Myocyte (in vitro differentiated cells): Measurements from ENCODE around the gene CARD8. TPM values are rescaled to one million over a fixed set of nuclear protein-coding genes. Genes with fewer than 3 reads are reported as not detected.
"Not testable (repeated sequence)": the region's sequence is repeated elsewhere in the genome, so short reads cannot be mapped to it uniquely, and the experiment has no call there.

Source experiments
- DNase-seq: peaks from one replicate; pipeline ENCODE4 v3.0.0-alpha.2; 2012; ENCODE audit warnings: low read depth
- polyA plus RNA-seq: library from polyadenylated mRNA; unstranded; fragments of >200 nt; gene quantifications from one replicate; pipeline ENCODE4 v1.2.1, GENCODE V29; 2012; ENCODE audit warnings: missing spikeins
- total RNA-seq: library from RNA; depleted of rRNA; stranded (reverse); fragments of >200 nt; gene quantifications from 2 replicates; pipeline ENCODE4 v1.2.3, GENCODE V29; 2014

Gene CARD8, protein sequence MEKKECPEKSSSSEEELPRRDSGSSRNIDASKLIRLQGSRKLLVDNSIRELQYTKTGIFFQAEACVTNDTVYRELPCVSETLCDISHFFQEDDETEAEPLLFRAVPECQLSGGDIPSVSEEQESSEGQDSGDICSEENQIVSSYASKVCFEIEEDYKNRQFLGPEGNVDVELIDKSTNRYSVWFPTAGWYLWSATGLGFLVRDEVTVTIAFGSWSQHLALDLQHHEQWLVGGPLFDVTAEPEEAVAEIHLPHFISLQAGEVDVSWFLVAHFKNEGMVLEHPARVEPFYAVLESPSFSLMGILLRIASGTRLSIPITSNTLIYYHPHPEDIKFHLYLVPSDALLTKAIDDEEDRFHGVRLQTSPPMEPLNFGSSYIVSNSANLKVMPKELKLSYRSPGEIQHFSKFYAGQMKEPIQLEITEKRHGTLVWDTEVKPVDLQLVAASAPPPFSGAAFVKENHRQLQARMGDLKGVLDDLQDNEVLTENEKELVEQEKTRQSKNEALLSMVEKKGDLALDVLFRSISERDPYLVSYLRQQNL
- 20.7 and 23.0 TPM in 2 replicates for total RNA-seq
- polyA plus RNA-seq = 13.4 TPM

GRCh38 chr19:48255376-48256303, at the start of gene CARD8:
TSS of gene CARD8 (minus strand) at chr19:48255912. CDS start at chr19:48241020, 14,892 bp downstream.
- peak; percentile 91 for DNase-seq

DNA sequence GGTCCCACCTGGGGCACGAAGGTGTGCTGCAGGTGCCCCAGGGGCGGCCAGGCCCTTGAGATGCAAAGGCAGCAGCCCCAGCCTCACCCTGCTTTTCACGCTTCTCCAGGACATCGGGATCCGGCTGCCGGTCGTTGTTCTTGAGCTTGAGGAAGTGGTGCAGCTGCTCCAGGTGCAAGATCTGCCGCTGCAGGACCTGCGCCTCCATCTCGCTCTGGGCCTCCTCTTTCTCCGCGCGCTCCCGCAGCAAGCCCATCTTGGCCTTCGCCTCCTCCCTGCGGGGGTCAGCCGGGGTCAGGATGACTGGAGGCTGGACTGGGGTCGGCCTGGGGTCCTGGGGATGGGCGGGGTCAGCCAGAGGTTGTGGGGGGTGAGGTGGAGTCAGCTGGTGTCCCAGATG, 48.2 kb upstream of the CARD8 start:
- no peak for DNase-seq

- no peak for DNase-seq
Measured at GRCh38 chr19:48303367-48303766, 47.7 kb upstream of the CARD8 start.

GRCh38 chr19:48302600-48302959, 46.9 kb upstream of the CARD8 start:
- DNase-seq = no peak

DNA sequence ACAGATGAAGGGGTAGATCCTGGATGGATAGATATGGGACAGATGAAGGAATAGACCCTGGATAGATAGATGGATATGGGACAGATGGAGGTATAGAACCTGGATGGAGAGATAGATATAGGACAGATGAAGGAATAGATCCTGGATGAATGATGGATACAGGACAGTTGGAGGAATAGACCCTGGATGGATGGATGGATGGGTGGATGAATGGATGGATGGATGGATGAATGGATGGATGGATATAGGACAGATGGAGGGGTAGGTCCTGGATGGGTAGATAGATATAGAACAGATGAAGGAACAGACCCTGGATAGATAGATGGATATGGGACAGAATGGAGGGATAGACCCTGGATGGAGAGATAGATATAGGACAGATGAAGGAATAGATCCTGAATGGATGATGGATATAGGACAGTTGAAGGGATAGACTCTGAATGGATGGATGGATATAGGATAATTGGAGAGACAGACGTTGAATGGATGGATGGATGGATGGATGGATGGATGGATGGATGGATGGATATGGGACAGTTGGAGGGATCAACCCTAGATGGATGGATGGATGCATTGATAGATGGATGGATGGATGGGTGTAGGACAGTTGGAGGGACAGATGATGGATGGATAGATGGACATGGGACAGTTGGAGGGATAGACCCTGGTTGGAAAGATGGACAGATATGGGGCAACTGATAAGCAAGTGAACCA, 46.3 kb upstream of the CARD8 start:
- DNase-seq = no peak

GRCh38 chr19:48297975-48298374, 42.3 kb upstream of the CARD8 start:
- no peak for DNase-seq

- DNase-seq = no peak
Measured at GRCh38 chr19:48296963-48297734, 41.4 kb upstream of the CARD8 start.

- no peak for DNase-seq
Measured at GRCh38 chr19:48295458-48295857, 39.7 kb upstream of the CARD8 start.

- peak; percentile 18 for DNase-seq
Measured at GRCh38 chr19:48292798-48293197, 37.1 kb upstream of the CARD8 start.

DNA sequence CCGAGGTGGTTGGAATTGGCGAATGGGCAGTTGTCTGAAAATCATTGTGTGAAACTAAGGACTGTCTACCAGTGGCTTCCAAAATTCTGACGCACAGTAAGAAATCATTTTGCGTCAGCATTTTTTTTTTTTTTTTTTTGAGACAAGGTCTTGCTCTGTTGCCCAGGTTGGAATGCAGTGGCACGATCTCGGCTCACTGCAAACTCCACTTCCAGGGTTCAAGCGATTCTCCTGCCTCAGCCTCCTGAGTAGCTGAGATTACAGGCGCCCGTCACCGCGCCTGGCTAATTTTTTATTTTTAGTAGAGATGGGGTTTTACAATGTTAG, 35.7 kb upstream of the CARD8 start:
- DNase-seq = not testable (repeated sequence)

DNA sequence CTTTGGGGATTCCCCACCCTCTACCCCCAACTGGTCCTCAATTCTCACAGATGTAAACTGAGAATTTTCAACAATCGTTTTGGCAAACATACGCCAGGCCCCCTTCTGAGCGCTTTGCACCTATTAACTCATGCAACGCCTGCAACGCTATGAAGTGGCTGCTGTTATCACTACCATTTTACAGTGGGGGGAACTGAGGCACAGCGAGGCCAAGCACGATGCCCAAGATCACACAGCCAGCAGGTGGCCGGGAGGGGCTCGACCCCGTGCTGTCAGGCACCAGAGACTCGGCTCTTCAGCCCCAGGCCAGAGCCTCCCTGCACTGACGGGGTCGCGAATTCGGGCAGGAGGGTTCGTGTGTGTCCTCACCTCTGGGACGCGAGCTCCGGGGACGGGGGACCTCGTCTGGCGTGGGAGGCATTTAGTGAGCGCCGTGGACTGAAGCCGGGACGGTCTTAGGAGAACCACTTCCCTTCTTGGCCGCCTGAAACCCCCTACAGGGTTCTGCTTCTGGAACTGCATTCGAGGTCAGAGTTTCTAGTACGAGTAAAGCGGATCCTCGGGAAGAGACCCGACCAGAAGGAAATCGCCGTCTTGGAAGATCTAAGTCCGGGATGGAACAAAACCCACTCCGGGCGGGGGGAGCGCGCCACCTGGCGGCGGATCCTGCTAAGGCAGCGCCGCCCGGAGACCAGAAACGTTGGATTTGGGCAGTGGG, 35.2 kb upstream of the CARD8 start:
- DNase-seq = peak; percentile 79

GRCh38 chr19:48290401-48290770, 34.7 kb upstream of the CARD8 start:
- no peak for DNase-seq

GRCh38 chr19:48287748-48288147, 32.0 kb upstream of the CARD8 start:
- no peak for DNase-seq

- no peak for DNase-seq
Measured at GRCh38 chr19:48284896-48285295, 29.2 kb upstream of the CARD8 start.

GRCh38 chr19:48283908-48284307, 28.2 kb upstream of the CARD8 start:
- peak; percentile 13 for DNase-seq

DNA sequence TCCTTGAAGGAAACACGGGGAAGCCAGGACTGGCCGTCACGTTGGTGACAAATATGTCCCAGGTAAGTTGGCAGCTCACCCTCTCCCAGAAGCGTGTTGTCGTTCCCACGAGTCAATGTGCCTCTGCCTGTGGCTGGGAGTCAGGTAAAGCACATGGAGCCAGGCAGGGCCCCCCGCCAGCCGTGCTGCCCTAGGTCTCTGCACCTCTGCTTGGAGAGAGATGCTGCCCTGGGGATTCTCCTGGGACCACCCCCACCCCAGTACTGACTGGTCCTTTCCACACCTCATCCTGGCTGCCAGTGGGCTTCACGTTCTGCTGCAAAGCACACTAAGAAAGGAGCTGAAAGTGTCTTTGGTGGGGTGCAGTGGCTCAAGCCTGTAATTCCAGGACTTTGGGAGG, 24.0 kb upstream of the CARD8 start:
- DNase-seq = no peak

GRCh38 chr19:48274938-48275337, 19.2 kb upstream of the CARD8 start:
- no peak for DNase-seq

GRCh38 chr19:48274173-48274572, 18.5 kb upstream of the CARD8 start:
- no peak for DNase-seq

DNA sequence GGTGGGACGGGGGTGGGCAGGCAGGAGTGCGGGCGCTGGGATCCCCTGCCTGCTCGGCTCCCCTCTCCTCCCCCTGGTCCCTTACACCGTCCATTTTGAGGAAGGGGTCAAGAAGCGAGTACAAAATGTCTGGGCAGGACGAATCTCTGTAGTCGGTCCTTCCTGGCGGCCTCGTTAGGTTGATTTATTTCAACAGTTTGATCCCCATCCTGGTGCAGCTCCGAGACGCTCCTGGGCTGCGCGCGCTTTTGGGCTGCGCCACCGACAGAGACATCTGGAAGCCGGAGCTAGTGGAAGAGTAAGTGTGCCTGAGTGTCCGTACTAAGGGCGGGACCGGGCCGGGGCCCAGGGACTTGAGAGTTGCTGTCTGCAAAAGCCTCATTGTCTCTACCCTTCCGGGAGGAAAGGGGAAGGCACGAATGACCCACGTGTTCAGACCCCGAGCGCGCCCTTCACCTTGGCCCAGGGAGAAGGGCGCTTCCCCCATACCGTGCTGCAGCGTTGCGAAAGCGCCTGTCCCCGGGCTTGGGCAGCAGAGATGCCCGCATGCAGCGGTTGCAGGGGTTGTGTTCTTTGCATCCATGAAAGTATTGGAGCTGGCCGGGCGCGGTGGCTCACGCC, 15.9 kb upstream of the CARD8 start:
- no peak for DNase-seq

DNA sequence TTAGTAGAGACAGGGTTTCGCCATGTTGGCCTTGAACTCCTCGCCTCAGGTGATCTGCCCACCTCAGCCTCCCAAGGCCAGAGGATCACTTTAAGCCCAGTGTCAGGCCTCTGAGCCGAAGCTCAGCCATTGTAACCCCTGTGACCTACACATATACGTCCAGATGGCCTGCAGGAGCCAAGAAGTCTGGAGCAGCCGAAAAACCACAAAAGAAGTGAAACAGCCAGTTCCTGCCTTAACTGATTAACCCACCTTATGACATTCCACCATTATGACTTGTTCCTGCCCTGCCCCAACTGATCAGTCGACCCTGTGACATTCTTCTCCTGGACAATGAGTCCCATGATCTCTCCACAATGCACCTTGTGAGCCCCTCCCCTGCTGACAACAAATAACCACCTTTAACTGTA, 13.9 kb upstream of the CARD8 start:
- not testable (repeated sequence) for DNase-seq
